Activated CD8-positive, alpha-beta memory T cell treated with anti-CD3 and anti-CD28 coated beads for 4 hours (primary cell): ENCODE results near the gene POLR3G.

Source experiments
- DNase-seq, 2 donors: peaks; one replicate each; pipeline ENCODE4 v3.0.0-alpha.2; 2020; ENCODE audit warnings: low read depth in 2 of 2

Gene POLR3G, protein sequence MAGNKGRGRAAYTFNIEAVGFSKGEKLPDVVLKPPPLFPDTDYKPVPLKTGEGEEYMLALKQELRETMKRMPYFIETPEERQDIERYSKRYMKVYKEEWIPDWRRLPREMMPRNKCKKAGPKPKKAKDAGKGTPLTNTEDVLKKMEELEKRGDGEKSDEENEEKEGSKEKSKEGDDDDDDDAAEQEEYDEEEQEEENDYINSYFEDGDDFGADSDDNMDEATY

DNA sequence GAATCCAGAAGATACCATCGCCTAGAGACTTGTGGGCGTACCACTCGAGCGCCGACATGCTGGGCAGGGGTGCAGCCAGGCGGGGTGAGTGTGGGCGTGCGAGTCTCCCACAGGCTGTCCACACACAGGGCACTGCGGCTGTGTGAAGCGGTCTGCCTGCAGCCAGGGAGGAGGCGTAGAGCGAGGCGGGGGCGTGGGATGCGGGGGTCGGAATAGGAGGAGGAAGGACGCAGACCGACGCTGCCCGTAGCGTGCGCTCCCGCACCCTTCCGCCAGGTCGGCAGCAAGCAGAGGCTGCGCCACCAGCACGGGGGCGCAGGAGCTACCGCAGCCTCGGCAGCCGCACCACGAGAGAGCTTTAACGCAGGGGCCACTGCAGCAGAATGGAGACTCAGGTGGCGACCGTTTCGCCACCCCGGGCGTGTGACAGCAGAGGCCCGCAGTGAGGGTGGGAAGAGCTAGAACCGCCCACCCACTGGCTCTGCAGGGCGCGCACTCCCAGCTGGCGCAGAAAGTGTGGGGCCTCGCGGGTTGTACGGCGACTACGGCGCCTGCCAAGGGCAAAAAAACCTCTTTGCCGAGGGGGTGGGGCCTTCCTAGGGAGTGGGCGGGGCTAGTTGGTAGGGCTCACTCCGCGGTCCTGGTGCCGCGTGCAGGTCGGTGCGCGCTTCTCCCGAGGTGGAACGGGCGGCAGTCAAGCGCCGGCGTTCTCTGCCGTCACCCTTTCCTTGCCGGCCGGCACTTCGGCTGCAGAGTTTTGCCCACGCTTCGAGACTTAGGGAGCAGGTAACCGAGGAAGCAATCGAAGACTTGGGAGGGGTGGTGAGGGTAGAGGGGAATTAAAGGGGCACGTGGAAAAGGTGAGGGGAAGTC lies at the start of gene POLR3G, which contains the start of gene MBLAC2:
Gene POLR3G, plus strand, starts transcription at position 630 of the 873 bp plus-strand sequence. CDS start 10,704 bp downstream, outside the sequence.
Gene MBLAC2, minus strand, starts transcription at position 537 of the 873 bp plus-strand sequence. Its CDS starts 479 bp downstream, at position 58.
- peak; percentile 89 to 90 for DNase-seq

DNA sequence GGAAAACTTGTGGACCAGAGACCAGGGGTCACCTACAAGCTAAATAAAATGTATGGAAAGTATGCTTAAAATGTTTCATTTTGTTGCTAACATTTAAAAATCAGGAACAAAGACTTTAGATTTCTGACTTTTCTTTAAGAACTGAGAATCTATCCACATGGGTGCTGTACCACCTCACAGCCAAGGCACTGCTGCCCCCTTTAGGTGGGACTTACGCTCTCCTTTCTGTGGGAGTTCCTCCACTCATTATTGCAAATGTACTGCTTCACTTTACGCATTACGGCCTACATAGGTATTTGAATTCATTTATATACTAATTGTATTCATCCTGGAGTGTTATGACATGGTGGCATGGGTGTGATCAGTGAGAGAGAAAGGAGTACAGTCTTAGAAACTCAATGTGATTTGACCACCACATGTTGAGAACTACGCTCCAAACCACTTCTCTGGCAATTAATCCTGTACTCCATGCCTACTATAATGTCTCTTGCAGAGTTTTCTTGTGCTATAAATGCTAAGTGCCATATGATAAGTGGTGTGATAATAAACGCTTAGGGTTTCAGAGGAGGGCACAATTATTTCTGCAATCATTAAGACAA lies 40.4 kb upstream of the POLR3G start:
- no peak for DNase-seq

DNA sequence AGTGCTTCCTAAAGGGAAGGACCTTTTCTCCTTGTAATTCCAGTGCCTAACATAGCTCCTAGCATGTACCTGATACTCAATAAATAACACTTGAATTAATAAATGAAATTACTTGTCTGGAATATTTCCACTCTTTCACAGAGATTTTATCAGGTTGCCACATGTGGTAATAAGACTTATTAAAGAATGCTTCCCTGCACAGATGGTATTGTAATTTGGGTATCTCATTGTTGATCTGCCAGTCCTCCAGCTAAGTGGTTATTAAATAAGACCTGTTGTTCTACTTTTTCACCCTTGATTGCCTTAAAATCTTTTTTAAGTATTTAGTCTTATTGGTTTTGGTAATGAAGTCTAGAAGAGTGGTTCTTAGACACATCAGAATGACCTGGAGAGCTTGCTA lies 37.0 kb upstream of the POLR3G start:
- no peak for DNase-seq

DNA sequence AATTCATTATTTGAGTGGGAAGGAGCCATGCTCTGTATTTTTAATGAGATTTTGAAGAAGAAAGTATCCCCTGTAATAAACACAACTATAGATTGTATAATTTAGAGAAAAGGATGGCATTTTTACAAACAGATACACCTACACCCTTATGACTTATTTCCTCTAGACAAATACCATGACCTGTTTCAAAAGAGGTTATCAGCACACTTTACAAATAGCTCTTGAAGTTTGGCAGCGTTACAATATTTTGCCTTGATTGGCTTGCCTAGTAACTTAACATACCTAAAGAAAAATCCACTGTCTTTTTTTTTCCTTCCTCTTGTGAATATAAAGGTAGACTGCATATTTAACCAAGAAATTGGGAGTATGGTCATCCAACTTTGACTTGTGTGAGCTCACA lies 36.6 kb upstream of the POLR3G start:
- no peak for DNase-seq

DNA sequence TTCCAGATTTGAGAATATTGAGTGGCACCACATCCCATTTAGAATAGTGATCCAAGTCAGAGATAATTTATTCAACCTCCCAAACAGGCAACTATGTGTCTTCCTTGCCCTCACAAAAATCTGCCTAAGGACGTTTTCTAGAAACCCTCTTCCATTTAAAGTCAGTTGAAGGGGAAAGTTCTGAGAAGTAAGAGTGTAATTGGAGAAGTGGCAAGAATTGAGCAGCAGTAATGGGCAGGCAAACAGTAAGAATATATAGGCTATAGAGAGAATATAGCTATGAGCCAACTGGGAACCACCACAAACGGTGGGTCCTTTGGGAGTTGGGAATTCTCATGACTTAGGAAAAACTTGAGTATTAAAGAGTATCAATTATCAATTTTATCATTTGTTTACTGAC lies 34.0 kb upstream of the POLR3G start:
- no peak for DNase-seq

DNA sequence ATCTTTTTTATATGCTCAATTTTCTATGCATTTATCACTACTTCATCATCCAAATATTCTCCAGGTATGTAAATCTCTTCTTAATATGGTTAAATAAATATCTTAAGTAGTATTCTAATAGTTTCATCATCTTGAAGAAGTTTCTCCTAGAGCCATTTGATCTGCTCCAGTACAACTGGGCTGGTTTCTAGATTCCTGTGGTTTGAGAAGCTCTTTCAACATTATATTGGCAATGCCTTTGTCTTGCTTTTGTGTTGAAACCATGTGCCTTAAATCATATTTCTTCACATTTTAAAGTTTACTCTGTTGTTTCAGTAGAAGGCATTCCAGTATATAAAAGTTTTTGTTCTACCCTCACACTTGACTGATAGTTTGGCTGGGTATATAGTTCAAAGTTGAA lies 27.7 kb upstream of the POLR3G start:
- DNase-seq: no peak

DNA sequence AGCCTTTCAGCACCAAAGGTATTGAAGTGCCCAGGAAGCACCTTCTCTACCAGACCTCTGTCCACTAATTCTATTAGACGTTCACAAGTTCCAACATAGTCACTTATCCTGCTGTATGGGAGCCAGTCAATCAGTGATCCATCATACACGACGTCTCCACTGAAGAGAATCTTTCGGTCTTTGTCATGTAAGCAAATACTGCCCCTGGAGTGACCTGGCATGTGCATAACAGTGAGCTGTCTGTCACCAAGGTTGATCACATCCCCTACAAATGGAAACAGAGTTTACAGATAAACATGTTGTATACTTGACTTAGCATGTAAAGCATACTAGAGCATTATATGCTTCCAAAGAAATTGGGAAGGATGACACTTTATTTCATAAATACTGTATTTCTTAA lies 13.4 kb upstream of the POLR3G start:
- DNase-seq: no peak

DNA sequence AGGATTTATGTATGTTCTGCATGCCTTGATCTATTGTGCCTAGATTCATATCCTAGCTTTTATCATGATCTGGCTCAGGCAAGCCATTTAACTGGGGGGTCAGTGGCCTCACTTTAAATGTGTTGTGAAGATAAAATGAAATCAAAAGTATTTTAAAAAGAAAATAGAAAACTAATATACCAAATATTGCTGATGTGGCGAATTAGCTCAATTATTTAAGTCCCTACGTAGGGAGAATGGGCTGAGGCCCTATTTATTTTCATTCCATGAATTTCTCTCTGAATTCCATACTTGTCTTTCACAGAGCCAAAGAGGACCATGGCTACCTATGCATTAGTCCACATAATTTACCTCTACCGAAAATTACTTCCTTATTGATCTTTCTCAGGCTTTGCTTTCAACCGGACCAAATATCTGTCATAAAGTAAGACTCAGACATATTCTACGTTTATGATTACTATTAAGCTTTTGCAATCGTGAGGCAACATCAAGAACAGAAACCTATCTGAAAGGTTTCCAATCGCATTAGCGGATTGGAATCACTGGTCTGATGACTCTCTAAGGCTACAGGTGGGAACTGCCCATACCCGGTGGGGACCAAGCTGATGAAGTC lies 1.8 kb upstream of the POLR3G start:
- no peak for DNase-seq

DNA sequence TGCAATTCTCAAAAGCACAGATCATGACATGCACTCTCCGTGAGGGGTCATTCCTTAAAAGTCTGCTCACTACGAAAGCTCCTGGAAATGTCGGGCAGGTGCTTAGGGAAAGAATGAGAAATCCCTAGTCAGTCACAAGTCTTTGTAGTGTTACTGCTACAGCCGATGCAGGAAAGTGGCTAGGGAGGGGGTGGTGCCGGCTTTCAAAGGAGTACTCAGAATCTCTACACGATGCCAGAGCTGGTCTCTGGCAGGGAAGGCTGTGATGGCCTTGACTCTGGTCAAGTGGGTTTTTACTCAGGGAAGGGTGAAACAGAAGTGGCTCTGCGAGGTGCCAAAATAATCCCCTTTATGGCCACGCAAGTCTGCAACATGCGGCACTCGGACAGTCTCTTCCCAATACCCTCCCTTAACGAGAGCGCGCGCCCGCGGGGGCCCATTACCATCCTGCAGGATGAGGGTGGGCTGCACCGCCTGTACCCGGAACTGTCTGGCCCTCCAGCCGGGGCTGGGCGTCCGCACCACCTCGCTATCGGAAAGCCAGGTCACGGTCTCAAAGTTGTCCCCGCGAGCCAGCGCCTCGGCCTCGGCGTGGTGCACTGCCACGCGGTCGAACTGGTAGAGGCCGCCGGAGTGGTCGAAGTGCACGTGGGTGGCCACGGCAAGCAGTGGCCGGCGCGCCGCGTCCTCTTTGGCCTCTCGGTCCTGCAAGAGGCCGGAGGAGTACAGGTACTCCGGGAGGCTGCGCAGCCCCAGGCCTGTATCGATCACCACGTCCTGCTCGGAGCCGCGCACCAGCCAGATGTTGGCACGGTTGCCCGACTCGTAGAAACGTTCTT lies 1.0 kb upstream of the POLR3G start:
- peak in 1 of 2 donors; percentile 4 for DNase-seq

DNA sequence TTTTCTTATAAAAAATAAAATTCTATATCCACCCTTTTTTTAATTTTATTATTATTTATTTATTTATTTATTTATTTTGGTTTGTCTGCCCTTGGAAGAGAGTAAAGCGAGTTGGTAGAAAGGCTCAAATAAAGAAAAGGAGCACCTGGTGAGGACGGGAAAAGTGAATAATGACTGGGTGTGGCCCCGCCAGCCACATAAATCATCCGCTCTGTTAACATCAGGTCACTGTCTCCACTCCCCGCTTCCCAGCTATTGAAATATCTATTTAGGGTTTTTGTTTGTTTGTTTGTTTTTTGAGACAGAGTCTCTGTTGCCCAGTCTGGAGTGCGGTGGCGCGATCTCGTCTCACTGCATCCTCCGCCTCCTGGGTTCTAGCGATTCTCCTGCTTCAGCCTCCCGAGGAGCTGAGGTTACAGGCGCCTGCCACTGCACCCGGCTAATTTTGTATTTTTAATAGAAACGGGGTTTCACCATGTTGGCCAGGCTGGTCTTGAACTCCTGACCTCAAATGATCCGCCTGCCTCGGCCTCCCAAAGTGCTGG lies 844 bp downstream of the POLR3G start:
- no peak for DNase-seq

DNA sequence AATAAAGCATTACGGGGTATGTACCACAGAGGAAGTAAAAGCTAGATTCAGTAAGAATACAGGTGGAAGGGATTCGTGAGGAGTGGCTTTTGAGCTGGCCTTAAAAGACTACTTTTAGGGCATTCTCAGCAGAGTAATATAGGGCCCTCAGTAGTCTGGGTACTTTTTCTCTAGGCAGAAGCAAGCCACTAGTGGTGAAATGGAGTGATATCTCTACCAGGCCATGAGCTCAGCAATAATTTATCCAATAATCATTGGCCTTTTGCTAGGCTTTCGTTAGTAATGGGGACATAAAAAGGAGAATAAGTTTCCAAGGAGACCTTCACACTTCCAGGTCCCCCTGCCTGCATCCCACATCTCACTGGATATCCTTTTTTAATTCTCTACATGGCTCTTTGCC lies 1.7 kb downstream of the POLR3G start:
- DNase-seq: no peak

DNA sequence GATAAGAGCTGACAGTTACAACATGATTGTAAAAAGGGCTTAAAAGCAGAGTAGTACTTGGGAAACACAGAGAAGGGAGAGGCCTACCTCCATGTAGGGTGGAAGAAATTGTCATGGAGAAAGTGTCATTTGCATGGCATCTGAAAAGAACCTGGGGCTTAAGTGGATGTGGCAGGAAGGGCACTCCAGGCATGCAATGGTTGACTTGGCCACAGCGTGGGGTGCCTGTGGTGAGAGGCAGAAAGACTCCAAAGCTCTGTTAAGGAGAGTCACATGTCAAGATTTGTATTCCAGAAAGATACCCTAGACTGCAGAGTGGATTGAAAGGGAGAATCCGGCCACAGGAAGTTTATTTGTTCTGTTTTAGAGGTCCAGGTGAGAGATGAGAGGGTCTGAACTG lies 2.4 kb downstream of the POLR3G start:
- no peak for DNase-seq

DNA sequence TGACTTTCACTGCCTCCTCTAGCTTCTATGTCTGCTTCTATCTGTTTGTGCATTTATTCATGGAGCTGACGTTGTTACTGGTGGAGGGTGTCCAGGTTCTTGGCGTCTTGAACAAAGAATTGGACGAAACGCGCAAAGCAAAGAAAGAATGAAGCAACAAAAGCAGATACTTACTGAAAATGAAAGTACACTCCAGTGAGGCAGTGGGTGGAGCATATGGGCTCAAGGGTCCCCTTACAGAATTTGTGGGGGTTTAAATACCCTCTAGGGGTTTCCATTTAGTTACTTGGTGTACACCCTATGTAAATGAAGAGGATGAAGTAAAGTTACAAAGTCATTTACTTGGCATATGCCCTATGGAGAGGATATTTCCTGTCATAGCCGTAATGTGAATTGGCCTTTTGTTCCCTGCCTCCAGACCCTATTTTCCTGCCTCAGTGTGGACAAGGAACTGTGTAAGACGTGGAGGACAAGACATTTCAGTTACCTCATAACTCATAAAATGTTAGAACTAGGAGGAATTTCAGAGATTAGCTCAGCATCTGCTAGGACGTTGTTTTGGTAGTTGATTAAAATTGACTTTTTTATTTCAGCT lies 3.1 kb downstream of the POLR3G start:
- DNase-seq: no peak

DNA sequence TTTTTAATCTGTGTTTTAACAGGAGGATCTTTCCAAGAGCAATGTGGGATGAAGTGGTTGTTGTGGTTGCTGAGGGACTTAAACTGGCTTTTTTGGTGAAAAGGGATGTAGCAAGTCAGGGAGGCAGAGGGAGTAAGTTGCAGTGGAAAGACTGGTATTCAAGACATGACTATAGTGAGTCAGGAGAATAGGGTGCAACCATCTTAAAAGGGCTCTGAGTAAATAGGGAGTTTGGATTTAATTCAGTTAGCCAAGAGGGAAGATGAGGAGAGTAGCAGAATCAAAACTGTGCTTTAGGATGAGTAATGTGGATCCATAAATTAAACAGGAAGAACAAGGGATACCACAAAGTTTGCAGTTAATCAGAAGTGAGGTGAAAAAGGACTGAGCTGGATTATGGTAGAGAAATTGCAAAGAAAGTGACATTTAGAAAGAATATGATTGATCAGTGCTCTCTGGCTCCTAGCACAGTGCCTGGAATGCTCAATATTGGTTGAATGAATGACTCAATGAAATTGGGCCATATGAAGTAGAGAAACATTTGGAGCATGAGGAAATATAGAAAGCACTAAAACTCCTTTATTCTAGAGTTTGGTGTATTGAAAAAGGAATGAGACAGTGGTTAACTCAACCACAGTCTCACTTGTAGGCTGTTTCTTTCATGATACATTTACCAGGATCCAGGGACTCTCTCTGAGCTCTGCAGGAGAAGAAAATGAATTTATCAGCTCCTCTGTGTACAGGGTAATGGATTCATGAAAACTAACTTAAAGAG lies 5.1 kb downstream of the POLR3G start:
- no peak for DNase-seq

DNA sequence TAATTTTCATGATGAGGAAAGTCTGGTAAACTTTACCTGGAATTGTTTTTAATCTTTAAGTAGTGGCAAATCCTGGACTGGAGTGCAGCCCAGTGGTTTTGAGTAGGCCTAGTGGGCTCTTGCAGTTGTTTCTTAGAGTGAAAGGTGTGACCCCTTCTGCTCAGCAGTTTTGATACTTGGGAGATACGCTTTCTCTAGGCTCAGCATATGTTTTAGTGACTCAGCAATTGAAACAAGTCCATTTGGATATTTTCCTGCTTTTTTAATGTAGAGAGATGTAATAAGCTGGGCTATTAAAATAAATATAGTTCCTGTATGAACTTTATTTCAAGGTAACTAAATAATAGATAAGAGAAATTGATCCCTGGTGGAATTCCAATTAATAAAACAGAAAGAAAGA lies 6.0 kb downstream of the POLR3G start:
- no peak for DNase-seq

DNA sequence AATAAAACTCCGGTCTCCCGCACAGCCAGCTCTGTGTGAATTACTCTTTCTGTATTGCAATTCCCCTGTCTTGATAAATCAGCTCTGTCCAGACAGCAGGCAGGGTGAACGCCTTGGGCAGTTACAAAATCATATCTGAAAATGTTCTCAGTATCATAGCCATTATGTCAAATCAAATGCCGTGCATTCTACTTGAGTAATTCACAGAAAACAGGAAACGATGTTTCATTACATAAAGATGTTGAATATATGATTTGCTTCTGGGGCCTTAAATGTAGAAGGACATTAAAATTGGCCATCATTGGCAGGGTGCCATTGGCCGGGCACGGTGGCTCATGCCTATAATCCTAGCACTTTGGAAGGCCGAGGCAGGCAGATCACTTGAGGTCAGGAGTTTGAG lies 8.5 kb downstream of the POLR3G start:
- DNase-seq: no peak

DNA sequence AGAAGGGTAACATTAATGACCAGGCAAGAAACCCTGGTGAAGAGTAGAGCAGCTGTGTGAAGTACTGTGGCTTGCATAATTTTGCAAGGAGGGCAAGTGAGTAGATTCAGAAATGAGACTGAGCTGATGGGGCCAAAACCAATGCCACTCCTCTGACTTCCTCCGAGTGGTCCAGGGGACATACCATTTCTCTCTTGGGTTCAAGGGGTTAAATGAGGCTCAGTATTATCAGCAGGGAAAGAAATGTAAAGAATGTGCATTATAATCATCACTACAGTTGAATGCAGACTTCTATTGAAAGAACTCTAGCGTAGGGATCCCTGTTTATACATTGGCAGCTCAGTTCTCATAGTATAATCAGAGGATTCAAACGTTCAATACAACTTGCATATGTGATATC lies 9.9 kb downstream of the POLR3G start:
- no peak for DNase-seq

DNA sequence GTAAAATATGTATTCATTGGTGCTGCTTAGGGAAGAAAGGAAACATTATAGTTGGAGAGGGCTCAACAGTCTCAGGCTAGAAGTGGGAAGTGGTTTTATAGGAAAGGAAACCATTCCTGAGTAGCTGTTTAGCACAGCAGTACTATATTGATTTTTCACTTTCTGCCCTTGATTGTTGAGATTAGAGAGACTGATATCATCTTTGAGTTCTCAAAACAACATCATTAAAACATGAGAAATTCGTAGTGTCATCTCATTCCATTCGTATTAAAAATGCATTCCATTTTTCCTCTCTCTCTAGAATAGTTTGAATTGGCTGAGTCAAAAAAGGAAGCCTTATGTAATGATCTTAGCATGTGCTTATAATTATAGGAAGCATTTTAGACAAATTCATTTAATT lies 14.1 kb downstream of the POLR3G start:
- no peak for DNase-seq

DNA sequence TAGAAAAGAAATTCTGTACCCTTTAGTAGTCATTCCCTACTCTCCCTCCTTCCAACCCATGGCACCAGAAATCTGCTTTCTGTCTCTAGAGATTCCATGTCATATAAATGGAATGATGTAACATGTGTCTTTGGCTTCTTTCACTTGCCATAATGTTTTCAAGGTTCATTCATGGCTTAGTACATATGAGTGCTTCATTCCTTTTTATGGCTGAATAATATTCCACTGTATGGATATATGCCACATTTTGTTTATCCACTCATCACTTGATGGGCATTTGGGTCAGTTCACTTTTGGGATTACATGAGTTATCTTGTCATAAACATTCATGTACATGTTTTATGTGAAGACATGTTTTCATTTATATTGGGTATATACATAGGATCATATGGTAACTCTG lies 19.4 kb downstream of the POLR3G start:
- no peak for DNase-seq

DNA sequence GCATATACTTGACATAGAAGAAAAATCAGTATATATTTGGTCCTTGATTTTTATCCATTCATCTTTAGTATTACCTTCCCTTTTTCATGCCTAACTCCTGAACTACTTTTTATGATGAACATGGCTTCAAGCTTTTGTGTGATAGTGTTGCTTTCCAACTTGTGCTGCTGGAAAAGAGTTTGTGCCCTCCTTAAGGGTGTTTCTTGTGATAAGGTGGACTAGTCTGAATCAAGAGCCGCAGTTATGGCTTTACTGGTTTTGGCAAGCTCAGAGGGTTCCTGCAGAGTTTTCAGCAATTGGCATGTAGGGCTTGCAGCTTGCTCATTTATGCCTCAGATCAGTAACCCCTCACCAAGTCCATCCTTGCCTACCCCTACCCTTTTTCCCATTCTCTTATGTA lies 20.5 kb downstream of the POLR3G start:
- no peak for DNase-seq
